Mesendoderm (in vitro differentiated cells): Measurements from ENCODE around the gene CDC42EP4.
A peak's percentile ranks its signal among the peaks of the same experiment; 100 is the strongest.
"Not testable (repeated sequence)": the region's sequence is repeated elsewhere in the genome, so short reads cannot be mapped to it uniquely, and the experiment has no call there.

Source experiments
- DNase-seq: peaks from one replicate; pipeline ENCODE4 v3.0.0; 2013
- H2AK5ac ChIP-seq: 2 replicates; pipeline ENCODE4 v1.6.1; 2013; ENCODE audit warnings: low read length, inconsistent platforms
- H2BK120ac ChIP-seq: 2 replicates; pipeline ENCODE4 v1.6.1; 2013; ENCODE audit warnings: low read depth, mild to moderate bottlenecking, low read length, moderate library complexity, mixed read lengths
- H2BK15ac ChIP-seq: replicated peaks from 2 replicates; pipeline ENCODE4 v1.6.1; 2013; ENCODE audit warnings: low read depth, mild to moderate bottlenecking, moderate library complexity
- H2BK5ac ChIP-seq: 2 replicates; pipeline ENCODE4 v1.6.1; 2013; ENCODE audit warnings: low read length, inconsistent platforms
- H3K18ac ChIP-seq: 2 replicates; pipeline ENCODE4 v1.6.1; 2013; ENCODE audit warnings: mild to moderate bottlenecking, low read length, mixed read lengths
- H3K23ac ChIP-seq: one replicate; pipeline ENCODE4 v1.6.1; 2013; ENCODE audit warnings: low read length
- H3K27ac ChIP-seq: 2 replicates; pipeline ENCODE4 v1.5.1; 2013; ENCODE audit warnings: low read depth, mild to moderate bottlenecking, inconsistent platforms, low read length, moderate library complexity
- H3K27me3 ChIP-seq: 2 replicates; pipeline ENCODE4 v1.6.1; 2013; ENCODE audit warnings: low read length, control low read depth, mild to moderate bottlenecking, inconsistent platforms; ENCODE audit not compliant: insufficient read depth, poor library complexity
- H3K36me3 ChIP-seq: 2 replicates; pipeline ENCODE4 v1.6.1; 2013; ENCODE audit warnings: low read length, inconsistent platforms; ENCODE audit not compliant: control insufficient read depth, insufficient read depth
- H3K4ac ChIP-seq: one replicate; pipeline ENCODE4 v1.6.1; 2013; ENCODE audit warnings: low read depth, mild to moderate bottlenecking, low read length, moderate library complexity
- H3K4me1 ChIP-seq: 2 replicates; pipeline ENCODE4 v1.6.1; 2013; ENCODE audit warnings: low read depth, low read length, inconsistent platforms; ENCODE audit not compliant: control insufficient read depth
- H3K4me2 ChIP-seq: 2 replicates; pipeline ENCODE4 v1.6.1; 2013; ENCODE audit warnings: low read length
- H3K4me3 ChIP-seq: 2 replicates; pipeline ENCODE4 v1.5.1; 2013; ENCODE audit warnings: mild to moderate bottlenecking, low read length
- H3K56ac ChIP-seq: one replicate; pipeline ENCODE4 v1.6.1; 2013; ENCODE audit warnings: low read length
- H3K79me1 ChIP-seq: 2 replicates; pipeline ENCODE4 v1.6.1; 2013; ENCODE audit warnings: low read length, inconsistent platforms
- H3K79me2 ChIP-seq: 2 replicates; pipeline ENCODE4 v1.6.1; 2013; ENCODE audit warnings: mild to moderate bottlenecking, low read length; ENCODE audit not compliant: control insufficient read depth, insufficient read depth
- H3K9ac ChIP-seq: 2 replicates; pipeline ENCODE4 v1.6.1; 2013; ENCODE audit warnings: low read length, inconsistent platforms
- H4K5ac ChIP-seq: one replicate; pipeline ENCODE4 v1.6.1; 2013; ENCODE audit warnings: low read length
- H4K8ac ChIP-seq: one replicate; pipeline ENCODE4 v1.6.1; 2013; ENCODE audit warnings: low read depth, mild to moderate bottlenecking, control low read depth, low read length, moderate library complexity
- WGBS: extraction: QIAGEN DNeasy Blood & Tissue Kit; methylation state at CpG from one replicate; pipeline ENCODE4 v1.1.7; 2013; ENCODE audit warnings: low lambda C conversion rate, missing lambda C conversion rate; ENCODE audit not compliant: insufficient coverage; ENCODE audit errors: extremely low coverage; 5-methylcytosine and 5-hydroxymethylcytosine counted together

The CDC42EP4 gene

DNA sequence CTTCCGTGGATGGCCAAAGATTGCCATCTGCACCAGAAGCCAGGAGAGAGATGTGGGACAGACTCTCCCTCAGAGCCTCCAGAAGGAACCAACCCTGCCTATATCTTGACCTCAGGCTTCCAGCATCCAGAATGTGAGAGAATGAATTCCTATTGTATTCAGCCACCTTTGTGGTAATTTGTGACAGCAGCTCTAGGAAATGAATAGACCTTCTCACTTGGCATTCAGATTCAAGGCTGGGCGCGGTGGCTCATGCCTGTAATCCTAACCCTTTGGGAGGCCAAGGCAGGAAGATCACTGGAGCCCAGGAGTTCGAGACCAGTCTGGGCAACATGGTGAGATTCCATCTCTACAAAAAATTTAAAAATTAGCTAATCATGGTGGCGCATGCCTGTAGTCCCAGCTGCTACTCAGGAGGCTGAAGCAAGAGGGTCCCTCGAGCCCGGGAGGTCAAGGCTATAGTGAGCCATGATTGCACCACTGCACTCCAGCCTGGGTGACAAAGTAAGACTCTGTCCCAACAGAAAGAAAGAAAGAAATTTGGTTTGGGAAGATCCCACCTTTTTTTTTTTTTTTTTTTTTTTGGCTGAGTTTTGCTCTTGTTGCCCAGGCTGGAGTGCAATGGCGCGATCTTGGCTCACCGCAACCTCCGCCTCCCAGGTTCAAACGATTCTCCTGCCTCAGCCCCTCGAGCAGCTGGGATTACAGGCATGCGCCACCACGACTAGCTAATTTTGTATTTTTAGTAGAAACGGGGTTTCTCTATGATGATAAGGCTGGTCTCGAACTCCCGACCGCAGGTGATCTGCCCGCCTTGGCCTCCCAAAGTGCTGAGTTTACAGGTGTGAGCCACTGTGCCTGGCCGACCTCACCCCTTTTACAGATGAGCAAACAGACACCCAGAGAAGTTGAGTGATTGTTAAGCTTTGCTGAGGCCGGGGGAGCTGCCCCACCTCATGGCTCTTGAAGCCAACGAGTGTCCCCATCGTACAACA is 45.9 kb downstream of the CDC42EP4 start:
- H2BK120ac ChIP-seq: no peak overlapping the region
- no peak overlapping the region for H3K56ac ChIP-seq
- H3K4me3 ChIP-seq: no peak overlapping the region
- H3K79me1 ChIP-seq: no peaks in the 10 kb centered on the region
- no peak overlapping the region for H2BK5ac ChIP-seq
- no peaks in the 10 kb centered on the region for H3K79me2 ChIP-seq
- peaks cover 8% of the 10 kb centered on the region for H3K4me1 ChIP-seq
- no peak overlapping the region for H4K8ac ChIP-seq
- no CpG with 5 or more reads among the region's 24 CpGs for WGBS
- no peaks in the 10 kb centered on the region for H3K27me3 ChIP-seq
- H2BK15ac ChIP-seq: no peak overlapping the region
- H3K27ac ChIP-seq: no peak overlapping the region
- H3K36me3 ChIP-seq: no peaks in the 10 kb centered on the region
- H3K18ac ChIP-seq: no peak overlapping the region
- no peak overlapping the region for H4K5ac ChIP-seq
- no peak overlapping the region for H3K4ac ChIP-seq
- DNase-seq: peak; percentile 63
- H3K4me2 ChIP-seq: no peak overlapping the region
- no peak overlapping the region for H2AK5ac ChIP-seq
- no peak overlapping the region for H3K9ac ChIP-seq
- H3K23ac ChIP-seq: no peak overlapping the region

DNA sequence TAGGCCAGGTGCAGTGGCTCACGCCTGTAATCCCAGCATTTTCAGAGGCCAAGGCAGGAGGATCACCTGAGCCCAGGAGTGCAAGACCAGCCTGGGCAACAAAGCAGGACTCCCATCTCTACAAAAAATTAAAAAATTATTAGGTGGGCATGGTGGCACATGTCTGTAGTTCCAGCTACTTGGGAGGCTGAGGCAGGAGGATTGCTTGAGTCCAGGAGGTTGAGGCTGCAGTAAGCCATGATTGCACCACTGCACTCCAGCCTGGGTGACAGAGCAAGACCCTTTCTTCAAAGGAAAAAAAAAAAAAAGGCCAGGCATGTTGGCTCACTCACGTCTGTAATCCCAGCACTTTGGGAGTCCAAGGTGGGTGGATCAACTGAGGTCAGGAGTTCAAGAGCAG is 47.4 kb downstream of the CDC42EP4 start:
- H3K4me1 ChIP-seq, H4K8ac ChIP-seq, H2BK120ac ChIP-seq, DNase-seq, H4K5ac ChIP-seq, H3K36me3 ChIP-seq, H2BK5ac ChIP-seq, H3K18ac ChIP-seq, H3K23ac ChIP-seq, H3K27me3 ChIP-seq, H3K56ac ChIP-seq, H3K9ac ChIP-seq, H3K4me3 ChIP-seq, H3K4me2 ChIP-seq, H3K79me2 ChIP-seq, H2AK5ac ChIP-seq, H3K27ac ChIP-seq, H2BK15ac ChIP-seq, H3K79me1 ChIP-seq, H3K4ac ChIP-seq: not testable (repeated sequence)
- WGBS: no CpG with 5 or more reads among the region's 2 CpGs

DNA sequence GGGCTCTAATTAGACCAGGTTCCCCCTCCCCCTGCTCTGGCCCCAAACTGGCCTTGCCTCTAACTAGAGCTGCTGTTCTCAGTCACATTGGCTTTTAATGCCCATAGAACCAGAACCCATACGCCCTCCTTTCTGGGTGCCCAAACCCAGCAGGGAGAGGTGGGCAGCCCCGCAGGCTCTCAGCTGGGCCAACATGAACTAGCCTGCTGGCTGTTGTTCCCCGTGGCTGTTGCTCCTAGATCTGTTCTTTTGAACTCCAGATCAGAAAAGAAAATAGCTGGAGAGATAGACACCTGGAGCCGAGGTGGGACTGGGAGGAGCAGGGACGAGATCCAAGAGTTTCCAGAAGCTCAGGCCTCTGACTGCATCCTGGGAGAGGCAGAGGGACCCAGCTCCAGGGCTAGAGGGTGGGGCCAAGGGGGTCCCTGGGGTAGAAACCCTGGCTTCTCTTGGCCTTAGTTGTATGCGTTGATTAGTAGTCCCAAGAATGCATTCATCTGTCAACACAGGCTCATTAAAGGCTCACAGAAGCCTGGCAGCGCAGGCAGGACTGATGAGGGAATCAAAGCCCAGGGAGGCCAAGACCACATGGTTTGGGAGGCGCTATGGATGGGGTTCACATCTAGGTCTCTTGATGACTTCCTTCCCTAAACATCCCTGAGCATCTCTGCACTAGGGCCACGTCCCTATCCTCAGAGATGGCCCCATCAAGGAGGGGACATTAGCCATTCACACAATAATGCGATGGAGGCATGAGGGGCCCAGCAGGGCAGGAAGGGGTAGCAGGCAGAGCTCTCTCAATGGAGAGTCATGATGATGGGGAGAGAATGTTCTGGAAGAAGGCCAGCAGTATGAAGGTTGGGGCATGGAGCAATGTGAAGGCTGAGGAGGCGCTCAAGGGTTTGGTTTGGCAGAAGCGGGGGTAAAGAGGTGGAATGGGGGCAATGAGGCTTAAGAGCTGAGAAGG is 48.8 kb downstream of the CDC42EP4 start:
- DNase-seq: peak; percentile 40
- H3K27ac ChIP-seq: no peak overlapping the region
- H3K9ac ChIP-seq: no peak overlapping the region

GRCh38 chr17:73261952-73262675 is 49.7 kb downstream of the CDC42EP4 start:
- no peaks in the 10 kb centered on the region for H3K27me3 ChIP-seq
- no peak for DNase-seq
- no CpG with 5 or more reads among the region's 19 CpGs for WGBS

More for the DNA sequence above, 48.8 kb downstream of the CDC42EP4 start:
- Histone ChIP-seq H3K79me1 (no peaks in the 10 kb centered on the region), H3K27me3 (no peaks in the 10 kb centered on the region), H3K4me3 (no peak overlapping the region), H3K56ac (peak overlapping the region; percentile 84), H4K5ac (no peak overlapping the region), H3K18ac (peak overlapping the region; percentile 52), H2BK120ac (no peak overlapping the region), H3K23ac (no peak overlapping the region), H3K79me2 (no peaks in the 10 kb centered on the region), H2AK5ac (no peak overlapping the region), H3K4ac (no peak overlapping the region), H2BK5ac (no peak overlapping the region), H3K4me1 (peaks cover 8% of the 10 kb centered on the region), H2BK15ac (no peak overlapping the region), H4K8ac (no peak overlapping the region), H3K4me2 (no peak overlapping the region), H3K36me3 (no peaks in the 10 kb centered on the region)
- WGBS: no CpG with 5 or more reads among the region's 12 CpGs

DNA sequence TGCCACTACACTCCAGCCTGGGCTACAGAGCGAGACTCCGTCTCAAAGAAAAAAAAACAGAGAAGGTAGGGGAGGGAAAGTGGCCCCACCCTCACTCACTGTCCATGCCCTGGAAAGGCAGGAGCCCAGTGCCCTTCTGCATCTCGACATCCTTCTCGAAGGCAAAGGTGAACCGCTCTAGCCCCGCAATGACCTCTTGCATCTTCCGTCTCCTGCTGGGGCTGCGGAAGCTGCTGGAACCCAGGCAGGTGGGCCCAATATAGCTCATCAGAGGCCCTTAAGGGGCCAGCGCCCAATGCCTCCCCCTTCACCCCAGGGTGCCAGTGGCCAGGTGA is 50.2 kb downstream of the CDC42EP4 start, which contains the start of gene CPSF4L:
CPSF4L (minus strand) TSS at position 264 of the 335 bp plus-strand sequence; CDS start at position 202, 62 bp downstream.
- no peak for DNase-seq
- Histone ChIP-seq H3K36me3 (no peaks in the 10 kb centered on the region), H3K4ac (peak within 1 kb of the TSS; percentile 44), H3K18ac (peak within 1 kb of the TSS; percentile 52), H2BK5ac (peak within 1 kb of the TSS; percentile 13), H3K27me3 (no peaks in the 10 kb centered on the region), H4K5ac (no peak within 1 kb of the TSS), H3K4me1 (peaks cover 8% of the 10 kb centered on the region), H3K4me3 (no peak within 1 kb of the TSS), H3K56ac (peak within 1 kb of the TSS; percentile 84), H3K79me1 (no peaks in the 10 kb centered on the region), H2BK15ac (no peak within 1 kb of the TSS), H3K79me2 (no peaks in the 10 kb centered on the region), H2BK120ac (no peak within 1 kb of the TSS), H3K23ac (no peak within 1 kb of the TSS), H2AK5ac (no peak within 1 kb of the TSS), H3K4me2 (no peak within 1 kb of the TSS), H4K8ac (no peak within 1 kb of the TSS), H3K9ac (peak within 1 kb of the TSS; percentile 28), H3K27ac (no peak within 1 kb of the TSS)
- no CpG with 5 or more reads among the region's 9 CpGs for WGBS

More at GRCh38 chr17:73261952-73262675, 49.7 kb downstream of the CDC42EP4 start:
- peaks cover 8% of the 10 kb centered on the region for H3K4me1 ChIP-seq
- peak overlapping the region; percentile 84 for H3K56ac ChIP-seq
- no peak overlapping the region for H3K4me3 ChIP-seq
- H3K9ac ChIP-seq: peak overlapping the region; percentile 28
- H3K79me2 ChIP-seq: no peaks in the 10 kb centered on the region
- H3K4ac ChIP-seq: peak overlapping the region; percentile 44
- no peak overlapping the region for H4K8ac ChIP-seq
- peak overlapping the region; percentile 52 for H3K18ac ChIP-seq
- H3K27ac ChIP-seq: no peak overlapping the region
- no peaks in the 10 kb centered on the region for H3K79me1 ChIP-seq
- H4K5ac ChIP-seq: no peak overlapping the region
- H2BK15ac ChIP-seq: no peak overlapping the region
- H2BK120ac ChIP-seq: no peak overlapping the region
- no peak overlapping the region for H3K4me2 ChIP-seq
- H2AK5ac ChIP-seq: no peak overlapping the region
- H2BK5ac ChIP-seq: peak overlapping the region; percentile 13
- no peak overlapping the region for H3K23ac ChIP-seq
- no peaks in the 10 kb centered on the region for H3K36me3 ChIP-seq
